ENCODE data around the gene CKMT2.
A peak's percentile ranks its signal among the peaks of the same experiment; 100 is the strongest.
"Not testable (repeated sequence)": the region's sequence is repeated elsewhere in the genome, so short reads cannot be mapped to it uniquely, and the experiment has no call there.

Gene CKMT2

GRCh38 chr5:81253875-81254274 lies 20.8 kb downstream of the CKMT2 start:
- no peak for DNase-seq

GRCh38 chr5:81254886-81255559 lies 21.9 kb downstream of the CKMT2 start:
- DNase-seq = no peak

- DNase-seq = no peak
Observed at GRCh38 chr5:81256766-81257165, 23.6 kb downstream of the CKMT2 start.

- DNase-seq = not testable (repeated sequence)
Observed at GRCh38 chr5:81262796-81263195, 29.7 kb downstream of the CKMT2 start.

- no peak for DNase-seq
Observed at GRCh38 chr5:81265101-81265500, 32.0 kb downstream of the CKMT2 start.

- no peak for DNase-seq
Observed at GRCh38 chr5:81268521-81269196, 35.5 kb downstream of the CKMT2 start.

- DNase-seq = no peak
Observed at GRCh38 chr5:81269751-81270393, 36.8 kb downstream of the CKMT2 start.

- not testable (repeated sequence) for DNase-seq
Observed at GRCh38 chr5:81270394-81271027, 37.4 kb downstream of the CKMT2 start.

- no peak for DNase-seq
Observed at GRCh38 chr5:81283976-81284375, 50.9 kb downstream of the CKMT2 start.

- DNase-seq = no peak
Observed at GRCh38 chr5:81286059-81286617, 53.0 kb downstream of the CKMT2 start.

- no peak for DNase-seq
Observed at GRCh38 chr5:81288021-81288433, 54.9 kb downstream of the CKMT2 start.

GRCh38 chr5:81290146-81290545 lies 57.0 kb downstream of the CKMT2 start:
- DNase-seq = no peak

GRCh38 chr5:81292130-81292529 lies 59.0 kb downstream of the CKMT2 start:
- DNase-seq = no peak

- not testable (repeated sequence) for DNase-seq
Observed at GRCh38 chr5:81294021-81294420, 60.9 kb downstream of the CKMT2 start.

GRCh38 chr5:81297531-81297930 lies 64.4 kb downstream of the CKMT2 start:
- no peak for DNase-seq

- no peak for DNase-seq
Observed at GRCh38 chr5:81300921-81301270, 67.8 kb downstream of the CKMT2 start.

- DNase-seq = peak; percentile 94
Observed at GRCh38 chr5:81301271-81302015, 68.3 kb downstream of the CKMT2 start, which contains the start of gene ZCCHC9. Gene ZCCHC9 (plus strand): TSS chr5:81301587. CDS start chr5:81304758, 3,171 bp downstream.

GRCh38 chr5:81302596-81302995 lies 69.5 kb downstream of the CKMT2 start:
- no peak for DNase-seq

GRCh38 chr5:81303563-81303962 lies 70.4 kb downstream of the CKMT2 start:
- DNase-seq = no peak

GRCh38 chr5:81305785-81306184 lies 72.7 kb downstream of the CKMT2 start:
- no peak for DNase-seq

GRCh38 chr5:81308836-81309235 lies 75.7 kb downstream of the CKMT2 start:
- no peak for DNase-seq

GRCh38 chr5:81310402-81311063 lies 77.4 kb downstream of the CKMT2 start:
- DNase-seq = no peak

Data from stimulated activated naive CD4-positive, alpha-beta T cell treated with Interleukin-2 at 50 U/mL for 16 hours (primary cell).